Measurements from ENCODE around the gene MRPL46. TPM values are rescaled to one million over a fixed set of nuclear protein-coding genes. Genes with fewer than 3 reads are reported as not detected.
A peak's percentile ranks its signal among the peaks of the same experiment; 100 is the strongest.

MRPL46 gene
- 19.8 and 29.2 TPM in 2 replicates for total RNA-seq (2014; rRNA removed; shearing (Covaris generic))

DNA sequence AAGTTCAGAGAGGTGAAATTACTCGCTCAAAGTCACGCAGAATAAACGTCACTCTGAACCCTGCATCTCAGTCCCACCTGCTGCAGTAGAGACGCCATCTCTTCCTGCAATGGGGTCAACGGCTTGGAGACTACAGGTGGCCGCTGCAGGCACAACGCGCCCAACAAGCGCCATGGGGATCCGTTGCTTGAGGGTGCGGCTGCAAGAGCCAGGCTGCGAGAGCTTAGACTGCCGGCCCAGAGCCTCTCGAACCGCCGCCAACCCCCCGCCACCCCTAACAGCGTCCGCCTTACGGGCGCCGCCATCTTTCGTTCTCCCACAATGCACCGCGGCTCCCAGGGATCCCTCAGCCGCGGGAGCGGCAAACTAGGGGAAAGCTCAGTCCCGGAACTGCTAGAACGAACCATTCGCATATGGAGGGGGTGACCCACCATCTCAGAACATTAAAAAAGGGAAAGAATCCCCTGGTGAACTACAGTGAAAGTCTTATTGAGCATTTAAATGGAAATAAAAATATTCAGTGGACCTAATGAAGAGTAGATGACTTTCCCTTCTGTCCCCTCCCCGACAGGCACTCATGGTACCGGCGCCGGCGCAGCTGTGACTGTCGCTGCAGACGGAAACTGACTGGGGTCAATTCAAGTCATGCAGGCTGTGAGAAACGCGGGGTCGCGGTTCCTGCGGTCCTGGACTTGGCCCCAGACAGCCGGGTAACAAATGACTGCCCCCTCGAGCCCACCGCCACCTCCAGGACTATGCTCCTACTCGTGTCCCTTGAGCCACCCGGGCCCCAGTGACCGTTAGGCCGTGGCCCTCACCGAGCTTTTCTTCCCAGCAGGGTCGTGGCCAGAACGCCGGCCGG, at the start of gene MRPL46, which contains the start of gene MRPS11:
Gene MRPL46 (minus strand): TSS at position 316 of the 862 bp plus-strand sequence. CDS start 11 bp downstream, at position 305.
Gene MRPS11 (plus strand): TSS at position 636 of the 862 bp plus-strand sequence. CDS start 10 bp downstream, at position 646.
- DNase-seq (ENCODE audit: low read depth): peak; percentile 82

DNA sequence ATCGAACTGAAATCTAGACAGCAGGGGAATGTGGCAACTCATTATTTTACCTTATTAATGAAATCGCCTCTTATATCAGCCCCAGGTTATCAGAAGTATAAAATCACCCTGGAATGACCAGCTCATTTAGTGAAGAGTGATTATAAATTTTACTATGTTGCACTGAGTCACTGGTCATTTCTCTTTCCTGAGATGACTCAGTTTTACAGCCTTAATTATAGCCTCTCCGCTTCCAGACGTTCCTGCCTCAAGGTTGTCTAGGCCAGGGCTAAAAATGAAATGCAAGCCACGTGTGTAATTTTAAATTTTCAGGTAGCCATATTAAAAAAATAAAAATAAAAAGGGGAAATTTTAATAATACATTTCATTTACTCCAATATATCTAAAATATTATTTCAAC, 46.0 kb upstream of the MRPL46 start:
- peak; percentile 72 for DNase-seq (ENCODE audit: low read depth)

DNA sequence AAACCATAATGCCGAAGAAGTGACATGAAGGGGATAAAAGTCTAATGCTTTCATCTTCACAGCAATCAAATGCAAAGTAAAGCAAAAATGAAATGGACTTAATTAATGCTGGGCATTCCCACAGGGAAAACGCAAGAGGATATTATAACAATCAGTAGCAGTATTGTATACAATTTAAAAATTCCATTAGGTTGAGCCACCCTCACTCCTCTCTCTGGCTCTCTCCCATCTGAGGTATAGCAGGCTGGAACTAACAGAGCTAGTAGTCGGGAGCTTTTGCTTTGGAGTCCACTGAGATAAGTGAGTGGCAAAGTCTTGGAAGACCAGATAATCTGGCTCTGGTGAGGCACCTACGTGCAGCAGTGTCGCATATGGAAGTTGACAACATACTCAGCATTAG, 45.4 kb upstream of the MRPL46 start:
- peak; percentile 14 for DNase-seq (ENCODE audit: low read depth)

DNA sequence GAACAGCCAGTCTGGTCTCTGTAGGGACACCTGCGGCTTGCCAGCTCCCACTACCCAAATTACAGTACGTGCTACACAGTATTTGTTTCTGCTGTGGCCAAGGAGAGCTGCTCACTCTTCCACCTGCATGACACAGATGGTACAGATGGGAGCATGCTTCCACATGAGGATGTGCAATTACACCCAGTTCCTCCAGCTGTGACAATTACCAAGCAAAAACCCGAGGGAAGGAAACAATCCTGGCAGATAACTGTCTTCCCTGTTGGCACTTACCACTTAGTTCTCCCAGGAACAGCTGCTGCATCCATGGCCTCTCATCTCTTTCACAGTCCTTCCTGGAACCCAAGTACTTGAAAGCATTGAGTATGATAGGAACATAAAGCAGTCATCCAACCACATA, 44.9 kb upstream of the MRPL46 start:
- DNase-seq (ENCODE audit: low read depth): no peak

DNA sequence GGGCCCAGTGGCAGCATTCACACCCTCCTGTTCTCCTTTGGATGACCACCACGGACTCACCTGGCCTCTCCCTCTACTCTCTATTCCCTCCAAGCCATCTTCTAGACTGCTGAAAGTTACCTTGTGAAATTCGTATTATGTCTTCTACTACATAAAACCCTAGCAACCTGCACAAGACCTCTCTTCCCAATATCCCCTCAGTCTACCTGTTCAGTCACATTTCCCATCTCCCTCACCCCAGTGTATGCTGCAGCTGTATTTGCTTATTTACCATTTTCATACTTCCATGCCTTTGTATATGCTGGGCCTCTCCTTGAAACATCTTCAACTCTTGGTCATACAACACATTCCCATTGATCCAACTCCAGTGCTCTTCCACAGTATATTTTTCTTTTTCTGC, 44.0 kb upstream of the MRPL46 start:
- DNase-seq (ENCODE audit: low read depth): no peak

DNA sequence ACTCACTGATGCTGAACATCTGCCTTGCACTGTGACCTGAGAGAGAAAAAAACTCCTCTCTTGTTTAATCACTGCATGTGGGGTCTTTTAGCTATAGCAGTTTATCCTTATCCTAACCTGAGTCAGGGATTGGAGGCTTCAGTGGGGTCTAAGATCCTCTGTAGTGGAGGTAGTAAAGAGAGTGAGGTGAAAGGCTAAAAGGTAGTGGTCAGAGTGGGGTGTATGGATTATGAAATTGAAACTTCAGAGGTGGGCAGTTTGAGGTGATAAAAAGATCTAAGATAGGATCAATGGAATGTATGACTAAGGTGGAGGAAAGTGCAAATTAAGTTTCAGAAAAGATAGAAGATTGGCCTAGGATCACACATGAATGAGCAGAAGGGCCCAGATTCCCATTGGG, 42.8 kb upstream of the MRPL46 start:
- DNase-seq (ENCODE audit: low read depth): no peak

DNA sequence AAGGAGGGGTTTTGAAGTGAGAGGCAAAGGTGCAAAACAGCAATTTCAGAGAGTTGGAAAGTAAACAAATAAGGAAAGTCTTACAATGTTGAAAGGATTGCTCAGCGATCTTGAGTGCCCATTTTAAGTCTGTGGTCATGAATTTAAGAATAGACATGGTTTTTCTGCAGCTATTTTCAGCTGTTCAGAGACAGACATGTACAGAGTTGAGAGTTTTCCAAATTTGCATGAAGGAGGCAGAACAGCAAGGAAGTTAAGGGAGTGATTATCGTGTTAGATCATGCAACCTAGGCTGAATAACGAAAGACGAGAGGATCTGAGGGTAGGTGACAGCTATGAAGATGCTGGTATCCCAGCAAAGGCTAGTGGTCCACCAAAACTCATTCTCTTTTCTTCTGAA, 42.1 kb upstream of the MRPL46 start:
- no peak for DNase-seq (ENCODE audit: low read depth)

DNA sequence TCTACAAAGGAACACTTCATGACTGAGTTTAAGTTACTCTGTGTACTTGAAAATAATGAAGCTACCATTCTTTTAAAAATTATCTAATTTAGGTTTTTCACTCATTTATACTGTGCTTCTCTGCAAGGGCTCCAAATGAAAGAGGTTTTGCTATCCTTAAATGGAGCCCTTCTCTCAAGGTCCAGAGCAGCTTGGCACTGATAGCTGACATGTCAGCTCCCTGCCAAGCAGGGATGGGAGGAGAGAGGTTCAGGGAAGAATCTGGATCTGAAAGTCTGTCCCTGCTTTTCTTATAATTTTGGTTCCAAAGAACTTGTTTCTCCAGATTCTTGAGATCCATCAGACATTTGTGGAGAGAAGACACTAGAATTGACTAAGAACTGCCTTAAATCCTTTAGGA, 39.4 kb upstream of the MRPL46 start:
- DNase-seq (ENCODE audit: low read depth): no peak

DNA sequence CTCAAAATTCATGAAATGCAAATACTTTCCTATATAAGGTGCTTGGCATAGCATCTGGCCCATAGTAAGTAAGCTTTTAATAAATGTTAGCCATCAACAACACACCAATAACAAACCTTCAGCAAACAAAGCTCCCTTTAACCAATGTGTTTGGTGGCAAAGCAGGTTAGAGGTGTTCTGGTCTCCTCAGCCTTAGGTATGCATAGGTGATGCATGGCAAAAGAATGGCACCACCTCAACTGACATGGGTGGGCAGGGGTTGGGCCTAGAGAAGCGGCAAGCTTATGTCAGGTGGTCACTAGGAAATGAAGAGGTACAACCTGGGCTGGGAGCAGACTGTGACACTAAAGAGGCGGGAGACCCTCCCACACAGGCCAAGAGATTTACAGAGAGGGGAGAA, 38.5 kb upstream of the MRPL46 start:
- DNase-seq (ENCODE audit: low read depth): no peak

DNA sequence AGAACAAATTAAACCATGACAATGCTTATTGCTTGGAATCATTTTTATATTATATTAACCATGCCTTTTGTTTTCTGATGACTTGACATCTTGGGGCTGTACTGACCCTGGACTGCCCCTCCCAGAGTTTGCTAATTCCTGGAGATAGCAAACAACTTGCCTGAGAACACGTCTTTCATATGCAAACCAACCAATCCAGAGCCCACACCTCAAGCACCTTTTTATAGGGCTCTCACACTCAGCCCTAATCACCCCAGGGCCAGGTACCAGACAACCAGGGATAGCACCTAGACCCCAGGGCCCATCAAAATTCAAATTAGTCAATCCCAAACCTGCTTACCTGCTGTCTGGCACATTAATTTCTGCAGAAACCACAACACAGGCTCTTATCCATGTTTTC, 37.3 kb upstream of the MRPL46 start:
- no peak for DNase-seq (ENCODE audit: low read depth)

DNA sequence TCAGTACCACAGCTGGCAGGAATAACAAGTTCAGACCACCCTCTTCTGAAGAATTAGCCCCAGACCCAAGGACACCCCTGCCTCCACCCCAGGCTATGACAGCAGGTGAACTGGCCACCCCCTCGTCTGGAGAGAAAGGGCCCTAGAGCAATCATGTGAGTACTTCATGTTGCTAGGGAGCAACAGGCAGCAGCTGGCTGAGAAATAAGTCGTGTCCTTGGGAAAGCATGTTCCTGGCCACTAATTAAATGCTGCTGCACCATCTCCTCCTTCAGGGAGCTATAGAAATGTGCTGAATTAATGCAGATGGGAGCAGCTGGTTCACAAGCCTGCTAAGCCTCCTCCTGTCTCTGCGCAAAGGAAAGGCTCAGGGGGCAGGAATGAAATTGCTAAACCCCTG, 31.8 kb upstream of the MRPL46 start:
- no peak for DNase-seq (ENCODE audit: low read depth)

DNA sequence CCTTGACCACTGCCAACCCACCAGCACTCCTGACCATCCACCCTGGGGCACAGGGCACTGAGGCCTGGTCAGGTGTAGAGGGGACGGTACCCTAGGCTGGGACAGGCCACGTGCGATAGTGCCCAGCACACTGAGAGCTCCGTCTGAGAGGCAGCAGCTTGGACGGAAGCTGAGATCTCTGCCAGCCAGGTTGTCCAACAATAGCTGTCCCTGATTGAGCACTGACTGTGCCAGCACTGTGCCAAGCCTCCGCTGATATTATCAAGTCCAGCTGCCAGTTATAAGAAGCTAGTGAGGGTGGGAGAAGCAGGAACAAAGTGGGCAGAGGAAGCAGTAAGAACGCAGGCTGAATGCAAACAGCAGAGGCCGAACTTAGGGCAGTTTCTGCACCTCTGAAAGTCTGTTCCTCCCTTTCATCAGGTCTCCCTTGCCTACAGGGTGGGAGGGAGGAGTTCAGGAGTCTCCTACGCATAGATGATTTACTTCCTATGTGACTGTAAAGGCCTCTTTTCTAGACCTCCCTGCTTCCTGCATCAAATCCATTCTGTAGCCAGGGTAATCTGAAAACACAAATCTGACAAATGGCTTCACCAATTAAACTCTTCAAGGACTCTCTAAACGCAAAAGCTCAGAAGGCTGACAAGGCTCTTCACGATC, 30.0 kb upstream of the MRPL46 start:
- DNase-seq (ENCODE audit: low read depth): no peak

DNA sequence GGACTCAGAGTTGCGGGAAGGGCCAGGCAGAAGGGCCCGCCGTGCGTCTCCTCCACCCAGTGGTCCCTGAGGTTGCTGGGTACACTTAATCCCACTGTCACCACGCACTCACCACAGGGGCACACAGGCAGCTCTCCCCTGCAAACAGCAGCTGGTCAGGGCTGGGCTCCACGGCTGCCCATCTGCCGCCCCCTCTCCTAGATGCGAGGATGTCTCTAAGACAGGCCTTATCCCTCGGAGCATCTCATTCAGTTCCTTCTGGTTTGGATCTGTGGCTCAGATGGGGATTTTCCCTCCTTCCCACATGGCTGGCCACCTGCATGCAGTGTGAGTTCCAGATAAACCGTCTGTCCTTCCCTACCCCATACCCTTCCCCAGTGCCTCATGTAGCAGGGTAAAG, 26.7 kb upstream of the MRPL46 start:
- no peak for DNase-seq (ENCODE audit: low read depth)

DNA sequence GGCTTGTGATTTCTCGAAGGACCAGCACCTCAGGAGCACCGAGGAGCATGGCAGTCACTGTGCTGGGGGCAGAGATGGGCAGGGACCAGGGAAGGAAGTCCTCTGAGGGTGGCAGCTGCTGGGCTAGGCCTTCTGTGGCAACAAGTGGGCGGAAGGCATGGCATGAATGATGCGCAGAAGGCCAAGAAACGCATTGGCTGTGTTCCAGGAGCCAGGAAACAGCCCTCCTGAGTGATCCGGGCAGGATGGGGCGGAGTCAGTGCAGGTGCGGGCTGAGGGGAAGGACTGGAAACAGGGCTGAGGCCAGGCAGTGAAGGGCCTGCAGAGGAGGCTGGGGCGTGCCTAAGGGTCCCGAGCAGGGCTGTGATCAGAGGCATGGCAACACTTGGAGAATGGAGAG, 24.0 kb upstream of the MRPL46 start:
- no peak for DNase-seq (ENCODE audit: low read depth)

DNA sequence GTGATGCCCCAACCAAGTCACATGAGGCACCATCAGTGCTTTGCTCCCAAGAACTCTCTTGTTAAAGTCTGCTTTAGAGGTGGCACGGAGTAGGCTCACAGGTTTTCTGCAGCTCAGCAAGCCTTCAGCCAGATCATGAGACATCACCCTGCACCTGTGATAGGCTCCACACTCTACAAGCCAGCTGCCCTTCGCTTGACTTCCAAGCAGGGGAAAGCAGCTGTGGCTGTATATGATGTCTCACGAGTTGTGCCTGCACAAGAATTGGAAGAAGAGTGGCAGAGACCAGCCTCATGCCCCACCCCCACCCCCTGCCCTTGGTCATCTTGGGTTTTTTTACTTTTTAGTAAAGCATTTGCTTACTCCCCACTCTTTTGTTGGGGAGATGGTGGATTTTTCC, 22.8 kb upstream of the MRPL46 start:
- DNase-seq (ENCODE audit: low read depth): no peak

DNA sequence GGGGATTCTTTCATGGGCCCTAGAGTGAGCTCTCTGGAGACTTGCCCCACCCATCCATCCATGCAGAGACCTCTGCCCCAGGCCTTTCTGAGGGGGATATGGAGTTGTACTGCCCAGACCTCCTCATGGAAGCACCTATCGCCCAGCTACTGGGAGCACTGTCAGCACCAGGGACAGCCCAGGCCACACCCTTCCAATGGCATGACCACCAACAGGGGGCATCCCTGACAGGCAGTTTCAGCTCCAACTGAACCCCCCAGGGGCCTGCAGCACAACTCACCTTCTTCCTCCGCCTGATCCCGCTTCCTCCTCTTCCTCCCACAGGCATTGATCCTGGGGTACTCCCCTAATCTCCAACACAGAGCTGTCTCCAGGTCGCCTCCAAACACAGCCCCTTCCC, 22.1 kb upstream of the MRPL46 start:
- no peak for DNase-seq (ENCODE audit: low read depth)

DNA sequence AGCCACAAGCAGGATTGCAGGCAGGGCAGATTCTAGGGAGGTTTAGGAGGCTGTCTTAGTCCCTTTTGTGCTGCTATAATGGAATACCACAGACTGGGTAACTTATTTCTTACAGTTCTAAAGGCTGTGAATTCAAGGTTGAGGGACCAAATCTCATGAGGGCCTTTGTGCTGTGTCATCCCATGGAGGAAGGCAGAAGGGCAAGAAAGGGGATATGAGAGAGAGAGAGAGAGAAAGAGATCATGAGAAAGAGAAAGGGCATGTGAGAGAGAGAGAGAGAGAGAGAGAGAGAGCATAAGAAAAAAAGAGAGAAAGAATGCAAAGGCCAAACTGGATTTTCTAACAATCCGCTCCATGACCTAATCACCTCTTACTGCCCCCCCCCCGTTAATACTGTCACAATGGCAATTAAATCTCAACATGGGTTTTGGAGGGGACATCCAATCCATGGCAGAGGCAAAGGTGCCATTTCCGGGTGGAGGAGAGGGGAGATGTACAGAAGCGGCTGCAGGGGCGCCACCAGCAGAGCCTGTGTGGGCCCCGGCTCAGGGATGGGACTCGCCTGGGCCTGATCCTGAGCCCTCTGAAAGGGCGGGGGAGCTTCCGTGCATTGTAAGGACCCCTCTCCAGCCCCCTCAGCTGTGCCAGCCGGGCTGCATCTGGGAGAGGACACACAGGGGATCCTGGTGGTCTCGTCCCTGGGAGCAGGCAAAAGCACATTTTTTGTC, 20.8 kb upstream of the MRPL46 start:
- DNase-seq (ENCODE audit: low read depth): no peak

DNA sequence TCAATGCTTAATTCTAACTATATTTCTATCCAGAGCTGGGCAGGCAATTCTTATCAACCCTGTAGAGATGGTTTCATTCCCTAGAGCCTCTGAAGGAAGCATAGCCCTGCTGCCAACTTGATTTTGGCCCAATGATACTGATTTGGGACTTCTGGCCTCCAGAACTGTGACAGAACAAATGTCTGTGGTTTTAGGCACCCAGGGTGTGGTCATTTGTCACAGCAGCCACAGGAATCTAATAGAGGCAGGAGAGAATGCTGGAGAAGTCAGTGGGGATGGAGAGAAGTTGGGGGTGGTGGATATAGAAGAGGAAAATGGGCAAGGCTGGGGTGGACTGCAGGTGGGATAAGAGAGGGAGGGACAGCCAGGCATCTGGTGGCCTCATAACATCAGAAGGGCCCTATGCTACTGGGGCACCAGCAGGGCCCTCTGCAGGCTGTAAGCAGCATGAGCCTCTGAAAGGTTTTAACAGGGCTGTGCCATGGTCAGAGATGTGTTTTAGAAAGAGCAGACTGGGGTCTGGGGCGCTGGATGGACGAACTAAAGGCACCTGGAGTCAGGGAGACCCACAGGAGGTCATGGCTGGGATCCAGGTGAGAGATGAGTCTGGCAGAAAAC, 20.1 kb upstream of the MRPL46 start:
- peak; percentile 16 for DNase-seq (ENCODE audit: low read depth)

DNA sequence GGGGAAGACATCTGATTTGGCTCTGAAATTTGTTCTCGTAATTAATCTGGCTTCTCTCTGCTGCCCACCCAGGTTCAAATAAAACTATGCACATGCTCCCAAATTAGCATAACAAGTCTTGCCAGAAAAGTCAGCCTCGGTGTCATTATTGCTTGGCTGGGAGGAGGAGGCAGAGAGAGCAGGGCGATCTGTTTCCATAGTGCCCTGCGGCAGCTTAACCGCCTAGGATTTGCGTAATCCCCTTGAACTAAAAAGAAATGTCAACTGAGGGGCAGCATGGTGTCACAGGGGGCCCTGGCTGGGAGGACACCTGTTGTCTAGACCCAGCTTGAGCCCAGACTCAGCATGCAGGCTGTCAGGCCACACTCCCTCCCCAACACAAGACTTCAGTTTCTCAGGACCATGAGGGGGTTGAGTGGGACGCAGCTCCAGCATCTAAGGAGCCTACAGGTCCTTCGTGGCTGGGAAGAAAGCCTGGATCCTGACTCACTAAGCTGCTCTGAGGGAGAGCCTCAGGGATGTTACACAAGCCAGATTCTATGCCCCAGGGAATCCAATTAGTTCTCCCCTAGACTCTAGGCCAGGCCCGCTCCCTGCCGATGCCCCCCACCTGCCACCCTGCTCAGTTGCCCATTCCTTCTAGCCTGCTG, 17.6 kb upstream of the MRPL46 start:
- DNase-seq (ENCODE audit: low read depth): peak; percentile 22

DNA sequence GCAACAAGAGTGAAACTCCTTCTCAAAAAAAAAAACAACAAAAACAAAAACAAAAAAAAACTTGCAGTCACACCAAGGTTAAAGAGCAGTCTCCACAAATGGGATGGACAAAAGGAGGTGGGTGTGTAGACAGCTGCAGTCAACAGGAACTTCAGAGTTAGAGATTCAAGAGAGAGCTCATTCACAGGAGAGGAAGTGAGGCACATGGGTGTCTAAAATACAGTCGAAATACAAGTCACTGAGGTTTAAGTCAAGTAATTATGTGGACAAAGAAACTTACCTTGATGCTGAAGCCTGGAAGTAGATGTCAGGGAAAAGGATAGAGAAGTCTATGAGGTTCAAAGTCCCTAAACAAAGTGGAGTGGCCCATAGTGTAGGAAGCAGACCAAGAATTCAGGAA, 15.1 kb upstream of the MRPL46 start:
- no peak for DNase-seq (ENCODE audit: low read depth)

DNA sequence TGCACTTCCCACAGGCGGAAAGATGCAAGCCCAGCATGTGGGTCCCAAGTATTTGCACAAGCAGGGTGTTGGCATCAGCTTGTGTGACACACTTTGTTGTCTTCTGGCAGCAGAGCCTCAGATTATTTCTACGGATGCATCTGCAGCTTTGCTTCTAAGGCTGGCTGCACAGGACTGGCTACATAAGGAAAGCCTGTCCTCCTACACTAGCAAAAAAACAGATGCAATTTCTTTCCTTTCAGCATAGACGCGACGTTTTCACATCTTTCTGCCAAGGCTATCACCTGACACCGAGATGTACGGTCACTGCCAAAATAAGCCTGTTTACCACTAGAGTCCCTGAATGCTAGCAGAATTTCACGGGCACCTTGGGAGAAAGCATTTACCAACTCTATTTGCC, 13.8 kb upstream of the MRPL46 start:
- no peak for DNase-seq (ENCODE audit: low read depth)

DNA sequence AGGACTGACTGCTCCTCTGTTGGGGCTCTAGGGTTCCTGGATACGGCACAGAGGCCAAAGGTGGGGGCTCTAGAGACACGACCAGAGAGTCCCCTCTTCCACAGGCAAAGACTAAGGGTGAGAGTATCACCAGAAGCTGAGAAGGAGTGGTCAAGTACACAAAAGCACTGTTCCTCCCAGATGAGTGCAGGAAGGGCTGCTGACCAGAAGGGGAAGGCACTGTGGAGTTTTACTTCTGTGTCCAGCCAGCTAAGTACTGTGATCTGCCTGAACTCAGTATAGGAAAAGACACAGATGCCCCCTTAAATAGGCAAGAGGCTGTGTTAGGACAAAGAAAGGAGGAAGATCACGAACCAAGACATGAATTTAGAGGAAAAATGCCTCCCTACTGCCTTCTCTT, 12.0 kb upstream of the MRPL46 start:
- DNase-seq (ENCODE audit: low read depth): peak; percentile 4

Data from M059J (cell line).